HepG2 (cell line): Measurements from ENCODE around the gene HYCC2. TPM values are rescaled to one million over a fixed set of nuclear protein-coding genes. Genes with fewer than 3 reads are reported as not detected.

ENCODE experiments used
- DNMT3B ChIP-seq: conservative IDR thresholded peaks from 2 replicates; pipeline ENCODE4 v1.6.1; 2016; ENCODE audit warnings: missing biosample characterization, control low read depth
- KAT8 ChIP-seq: IDR thresholded peaks from 2 replicates; pipeline ENCODE4 v1.6.1; 2016; ENCODE audit warnings: missing genetic modification reagents, missing compliant biosample characterization
- KLF16 ChIP-seq, 2 experiments: sonication (generic) in 1 of 2; formaldehyde crosslinking in 1 of 2; IDR thresholded peaks; 2 replicates each; pipeline versions ENCODE4 v1.6.1 to v1.8.0; 2016 to 2023; ENCODE audit warnings: missing genetic modification reagents in 2 of 2, missing compliant biosample characterization in 1 of 2
- MTA1 ChIP-seq: sonication (generic); formaldehyde crosslinking; IDR thresholded peaks from 2 replicates; pipeline ENCODE4 v1.4.0; 2020; ENCODE audit warnings: missing genetic modification reagents, mild to moderate bottlenecking, borderline replicate concordance
- NFIC ChIP-seq: IDR thresholded peaks from 2 replicates; pipeline ENCODE4 v1.6.1; 2012; ENCODE audit warnings: mild to moderate bottlenecking, low read length, inconsistent platforms
- NONO ChIP-seq, 2 experiments: fragments of 450-650 bp in 1 of 2; sonication (generic) in 1 of 2; formaldehyde crosslinking in 1 of 2; IDR thresholded peaks in 1 of 2; conservative IDR thresholded peaks in 1 of 2; 2 replicates each; pipeline versions ENCODE4 v1.6.1 to v1.8.0; 2017 to 2022; ENCODE audit warnings: mild to moderate bottlenecking in 1 of 2, missing genetic modification reagents in 1 of 2, moderate library complexity in 1 of 2
- SNAPC2 ChIP-seq: sonication (generic); formaldehyde crosslinking; IDR thresholded peaks from 2 replicates; pipeline ENCODE4 v1.8.1; 2022; ENCODE audit warnings: mild to moderate bottlenecking, missing genetic modification reagents
- SPEN ChIP-seq: sonication (generic); formaldehyde crosslinking; IDR thresholded peaks from 2 replicates; pipeline ENCODE4 v1.5.1; 2020; ENCODE audit warnings: low read depth, mild to moderate bottlenecking, missing genetic modification reagents
- TCF12 ChIP-seq, 2 experiments: fragments of 450-650 bp in 1 of 2; sonication (generic) in 1 of 2; formaldehyde crosslinking in 1 of 2; IDR thresholded peaks; 2 replicates each; pipeline versions ENCODE4 v1.6.1 to v1.8.0; 2017 to 2022; ENCODE audit warnings: antibody characterized with exemption in 1 of 2, mild to moderate bottlenecking in 1 of 2, missing genetic modification reagents in 1 of 2, moderate library complexity in 1 of 2
- ZBTB20 ChIP-seq: sonication (generic); formaldehyde crosslinking; IDR thresholded peaks from 2 replicates; pipeline ENCODE4 v1.8.1; 2023; ENCODE audit warnings: missing genetic modification reagents, low read depth, mild to moderate bottlenecking, borderline replicate concordance
- ZNF12 ChIP-seq: sonication (generic); formaldehyde crosslinking; IDR thresholded peaks from 2 replicates; pipeline ENCODE4 v1.5.0; 2020; ENCODE audit warnings: missing genetic modification reagents
- ZNF292 ChIP-seq: sonication (generic); formaldehyde crosslinking; IDR thresholded peaks from 2 replicates; pipeline ENCODE4 v1.8.1; 2022; ENCODE audit warnings: mild to moderate bottlenecking, low read depth, missing genetic modification reagents, borderline replicate concordance
- ZNF619 ChIP-seq: sonication (generic); formaldehyde crosslinking; IDR thresholded peaks from 2 replicates; pipeline ENCODE4 v1.4.0; 2020; ENCODE audit warnings: mild to moderate bottlenecking, missing genetic modification reagents
- ZNF629 ChIP-seq: sonication (generic); formaldehyde crosslinking; conservative IDR thresholded peaks from 2 replicates; pipeline ENCODE4 v1.5.0; 2020; ENCODE audit warnings: missing genetic modification reagents
- ZNF644 ChIP-seq: IDR thresholded peaks from 2 replicates; pipeline ENCODE4 v1.6.1; 2016; ENCODE audit warnings: low read depth
- ZNF780A ChIP-seq: sonication (generic); formaldehyde crosslinking; IDR thresholded peaks from 2 replicates; pipeline ENCODE4 v1.8.0; 2022; ENCODE audit warnings: mild to moderate bottlenecking, missing genetic modification reagents, moderate library complexity
- polyA plus RNA-seq, 8 experiments: library from polyadenylated mRNA; depleted of rRNA in 3 of 8; stranded (reverse) in 7 of 8; unstranded in 1 of 8; fragments of >200 nt; fragmentation: Illumina TruSeq in 4 of 8; extraction: Trizol in 4 of 8; gene quantifications; 2 replicates each; pipeline versions ENCODE4 v1.2.1 to v1.2.3, GENCODE V29; 2011 to 2016; ENCODE audit warnings: low read depth in 4 of 8, missing spikeins in 1 of 8, mixed read lengths in 1 of 8; ENCODE audit not compliant: insufficient read depth in 1 of 8
- total RNA-seq, 5 experiments: library from RNA; depleted of rRNA; stranded (reverse); fragments of >200 nt; fragmentation: Illumina TruSeq; extraction: Trizol; gene quantifications; 2 replicates each; pipeline ENCODE4 v1.2.3, GENCODE V29; 2016; ENCODE audit warnings: low read depth in 1 of 5
- TF ChIP-seq, protein P1 (sequence below), 2 experiments: sonication (generic) in 1 of 2; formaldehyde crosslinking in 1 of 2; IDR thresholded peaks; 2 replicates each; pipeline versions ENCODE4 v1.4.0 to v1.6.1; 2016 to 2020; ENCODE audit warnings: borderline replicate concordance in 1 of 2, low read depth in 1 of 2, mild to moderate bottlenecking in 1 of 2, missing genetic modification reagents in 1 of 2
- TF ChIP-seq, protein P2 (sequence below): sonication (generic); formaldehyde crosslinking; IDR thresholded peaks from 2 replicates; pipeline ENCODE4 v1.5.0; 2020; ENCODE audit warnings: missing genetic modification reagents
- TF ChIP-seq, protein P3 (sequence below): sonication (generic); formaldehyde crosslinking; IDR thresholded peaks from 2 replicates; pipeline ENCODE4 v1.5.0; 2020; ENCODE audit warnings: mild to moderate bottlenecking, missing genetic modification reagents, borderline replicate concordance

HYCC2 gene
- total and polyA plus RNA-seq, 2 of the 13 experiments (the other 11 are each of a cell fraction or from before 2014, with no cell fraction given), result 4.7 to 13.9 TPM

DNA sequence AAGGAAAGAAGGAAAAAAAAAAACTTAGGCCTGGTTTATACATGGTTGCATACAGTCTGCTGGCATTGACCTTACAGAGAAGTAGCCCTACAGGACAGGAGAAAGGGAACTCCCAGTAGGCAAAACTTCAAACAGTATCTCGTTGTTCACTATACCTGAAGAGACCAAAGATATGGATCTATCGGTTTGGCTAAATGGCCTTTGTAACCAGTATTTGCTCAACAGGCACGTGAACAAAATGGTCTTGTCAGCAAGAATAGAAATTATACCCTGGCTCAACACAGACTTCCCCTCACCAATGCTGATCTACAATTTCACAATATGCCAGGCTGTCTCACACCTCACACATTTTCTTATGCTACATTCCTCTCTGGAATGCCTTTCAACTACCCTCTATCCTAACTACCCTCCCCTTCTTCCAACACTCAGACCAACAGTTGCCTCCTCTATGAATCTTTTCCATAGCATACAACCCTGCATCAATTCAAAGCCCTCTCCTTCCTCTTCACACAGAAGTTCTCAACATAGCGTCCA, 13.7 kb downstream of the HYCC2 start (continued):
- TF ChIP-seq, protein P1, sequence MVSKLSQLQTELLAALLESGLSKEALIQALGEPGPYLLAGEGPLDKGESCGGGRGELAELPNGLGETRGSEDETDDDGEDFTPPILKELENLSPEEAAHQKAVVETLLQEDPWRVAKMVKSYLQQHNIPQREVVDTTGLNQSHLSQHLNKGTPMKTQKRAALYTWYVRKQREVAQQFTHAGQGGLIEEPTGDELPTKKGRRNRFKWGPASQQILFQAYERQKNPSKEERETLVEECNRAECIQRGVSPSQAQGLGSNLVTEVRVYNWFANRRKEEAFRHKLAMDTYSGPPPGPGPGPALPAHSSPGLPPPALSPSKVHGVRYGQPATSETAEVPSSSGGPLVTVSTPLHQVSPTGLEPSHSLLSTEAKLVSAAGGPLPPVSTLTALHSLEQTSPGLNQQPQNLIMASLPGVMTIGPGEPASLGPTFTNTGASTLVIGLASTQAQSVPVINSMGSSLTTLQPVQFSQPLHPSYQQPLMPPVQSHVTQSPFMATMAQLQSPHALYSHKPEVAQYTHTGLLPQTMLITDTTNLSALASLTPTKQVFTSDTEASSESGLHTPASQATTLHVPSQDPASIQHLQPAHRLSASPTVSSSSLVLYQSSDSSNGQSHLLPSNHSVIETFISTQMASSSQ (IDR thresholded peaks at IDR 0.05; ENCODE audit: low read depth), result peak; percentile 64; the same call in 1 of the 2 replicates
- TF ChIP-seq, protein P1 (CRISPR knock-in tag; IDR thresholded peaks at IDR 0.05; ENCODE audit: borderline replicate concordance), result peak; percentile 79; the same call in 1 of the 2 replicates
- TF ChIP-seq SPEN, result 0 out of 2 replicates have a peak, but pooled peaks have one; percentile 27
- TF ChIP-seq TCF12 (IDR thresholded peaks at IDR 0.05), result no peak
- no peak for TF ChIP-seq TCF12 (CRISPR knock-in tag; IDR thresholded peaks at IDR 0.05)
- TF ChIP-seq ZNF12 (CRISPR knock-in tag), result peak; percentile 85
- peak; percentile 58; the same call in 1 of the 2 replicates for TF ChIP-seq SNAPC2 (CRISPR knock-in tag)
- TF ChIP-seq ZNF644 (CRISPR knock-in tag), result peak; percentile 94
- peak; percentile 59; the same call in 1 of the 2 replicates for TF ChIP-seq ZBTB20 (CRISPR knock-in tag)
- TF ChIP-seq ZNF619, result no peak
- 0 out of 2 replicates have a peak, but pooled peaks have one; percentile 59 for TF ChIP-seq DNMT3B
- TF ChIP-seq NFIC, result peak; percentile 69; the same call in 1 of the 2 replicates
- TF ChIP-seq KLF16 (CRISPR knock-in tag; IDR thresholded peaks at IDR 0.05), result peak in 1 of 2 experiments; percentile 78; a peak in 1 of 4 replicates
- TF ChIP-seq, protein P2, sequence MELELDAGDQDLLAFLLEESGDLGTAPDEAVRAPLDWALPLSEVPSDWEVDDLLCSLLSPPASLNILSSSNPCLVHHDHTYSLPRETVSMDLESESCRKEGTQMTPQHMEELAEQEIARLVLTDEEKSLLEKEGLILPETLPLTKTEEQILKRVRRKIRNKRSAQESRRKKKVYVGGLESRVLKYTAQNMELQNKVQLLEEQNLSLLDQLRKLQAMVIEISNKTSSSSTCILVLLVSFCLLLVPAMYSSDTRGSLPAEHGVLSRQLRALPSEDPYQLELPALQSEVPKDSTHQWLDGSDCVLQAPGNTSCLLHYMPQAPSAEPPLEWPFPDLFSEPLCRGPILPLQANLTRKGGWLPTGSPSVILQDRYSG, result no peak
- peak; percentile 78; the same call in 1 of the 2 replicates for TF ChIP-seq ZNF292
- TF ChIP-seq NONO (IDR thresholded peaks at IDR 0.05), result no peak
- peak; percentile 68; the same call in 1 of the 2 replicates for TF ChIP-seq NONO (CRISPR knock-in tag; conservative IDR thresholded peaks at IDR 0.05)
- peak; percentile 28; the same call in 1 of the 2 replicates for TF ChIP-seq MTA1 (CRISPR knock-in tag)
- TF ChIP-seq ZNF629 (CRISPR knock-in tag), result 0 out of 2 replicates have a peak, but pooled peaks have one; percentile 33
- TF ChIP-seq, protein P3, sequence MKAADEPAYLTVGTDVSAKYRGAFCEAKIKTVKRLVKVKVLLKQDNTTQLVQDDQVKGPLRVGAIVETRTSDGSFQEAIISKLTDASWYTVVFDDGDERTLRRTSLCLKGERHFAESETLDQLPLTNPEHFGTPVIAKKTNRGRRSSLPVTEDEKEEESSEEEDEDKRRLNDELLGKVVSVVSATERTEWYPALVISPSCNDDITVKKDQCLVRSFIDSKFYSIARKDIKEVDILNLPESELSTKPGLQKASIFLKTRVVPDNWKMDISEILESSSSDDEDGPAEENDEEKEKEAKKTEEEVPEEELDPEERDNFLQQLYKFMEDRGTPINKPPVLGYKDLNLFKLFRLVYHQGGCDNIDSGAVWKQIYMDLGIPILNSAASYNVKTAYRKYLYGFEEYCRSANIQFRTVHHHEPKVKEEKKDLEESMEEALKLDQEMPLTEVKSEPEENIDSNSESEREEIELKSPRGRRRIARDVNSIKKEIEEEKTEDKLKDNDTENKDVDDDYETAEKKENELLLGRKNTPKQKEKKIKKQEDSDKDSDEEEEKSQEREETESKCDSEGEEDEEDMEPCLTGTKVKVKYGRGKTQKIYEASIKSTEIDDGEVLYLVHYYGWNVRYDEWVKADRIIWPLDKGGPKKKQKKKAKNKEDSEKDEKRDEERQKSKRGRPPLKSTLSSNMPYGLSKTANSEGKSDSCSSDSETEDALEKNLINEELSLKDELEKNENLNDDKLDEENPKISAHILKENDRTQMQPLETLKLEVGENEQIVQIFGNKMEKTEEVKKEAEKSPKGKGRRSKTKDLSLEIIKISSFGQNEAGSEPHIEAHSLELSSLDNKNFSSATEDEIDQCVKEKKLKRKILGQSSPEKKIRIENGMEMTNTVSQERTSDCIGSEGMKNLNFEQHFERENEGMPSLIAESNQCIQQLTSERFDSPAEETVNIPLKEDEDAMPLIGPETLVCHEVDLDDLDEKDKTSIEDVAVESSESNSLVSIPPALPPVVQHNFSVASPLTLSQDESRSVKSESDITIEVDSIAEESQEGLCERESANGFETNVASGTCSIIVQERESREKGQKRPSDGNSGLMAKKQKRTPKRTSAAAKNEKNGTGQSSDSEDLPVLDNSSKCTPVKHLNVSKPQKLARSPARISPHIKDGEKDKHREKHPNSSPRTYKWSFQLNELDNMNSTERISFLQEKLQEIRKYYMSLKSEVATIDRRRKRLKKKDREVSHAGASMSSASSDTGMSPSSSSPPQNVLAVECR (CRISPR knock-in tag), result peak; percentile 44; the same call in 1 of the 2 replicates
- TF ChIP-seq KAT8 (CRISPR knock-in tag), result peak; percentile 57; the same call in 1 of the 2 replicates
- TF ChIP-seq ZNF780A (CRISPR knock-in tag), result peak; percentile 78; the same call in 1 of the 2 replicates
